Karpas-422 (cell line): ENCODE data around the gene SLC43A2. TPM values are rescaled to one million over a fixed set of nuclear protein-coding genes. Genes with fewer than 3 reads are reported as not detected.

Source experiments
- DNase-seq: peaks from one replicate; pipeline ENCODE4 v3.0.0-alpha.2; 2015
- H2AFZ ChIP-seq: fragments of 200-600 bp; sonication (generic); 2 replicates; pipeline ENCODE4 v1.6.1; 2014; ENCODE audit warnings: antibody characterized with exemption, low read length, mixed read lengths
- H3K27ac ChIP-seq: fragments of 200-600 bp; sonication (generic); 2 replicates; pipeline ENCODE4 v1.5.1; 2014; ENCODE audit warnings: mild to moderate bottlenecking, low read length, moderate library complexity
- H3K27me3 ChIP-seq: fragments of 200-600 bp; sonication (generic); 2 replicates; pipeline ENCODE4 v1.6.1; 2014; ENCODE audit warnings: low read length, mixed read lengths
- H3K36me3 ChIP-seq: fragments of 200-600 bp; sonication (generic); 2 replicates; pipeline ENCODE4 v1.6.1; 2014; ENCODE audit warnings: low read length, mixed read lengths; ENCODE audit not compliant: insufficient read depth
- H3K4me1 ChIP-seq: fragments of 200-600 bp; sonication (generic); 2 replicates; pipeline ENCODE4 v1.6.1; 2014; ENCODE audit warnings: mild to moderate bottlenecking, low read length, mixed read lengths
- H3K4me2 ChIP-seq: fragments of 200-600 bp; sonication (generic); 2 replicates; pipeline ENCODE4 v1.6.1; 2014; ENCODE audit warnings: low read length, low read depth, mild to moderate bottlenecking; ENCODE audit not compliant: poor library complexity, severe bottlenecking
- H3K4me3 ChIP-seq: fragments of 200-600 bp; sonication (generic); 2 replicates; pipeline ENCODE4 v1.5.1; 2014; ENCODE audit warnings: mild to moderate bottlenecking, antibody characterized with exemption, low read length, mixed read lengths
- H3K79me2 ChIP-seq: fragments of 200-600 bp; sonication (generic); 2 replicates; pipeline ENCODE4 v1.6.1; 2014; ENCODE audit warnings: mild to moderate bottlenecking, low read length, mixed read lengths
- H3K9ac ChIP-seq: fragments of 200-600 bp; sonication (generic); 2 replicates; pipeline ENCODE4 v1.6.0; 2014; ENCODE audit warnings: low read length
- H3K9me2 ChIP-seq: fragments of 200-600 bp; sonication (generic), shearing (Covaris generic); replicated peaks from 2 replicates; pipeline ENCODE4 v1.6.0; 2014; ENCODE audit warnings: mild to moderate bottlenecking, low read length, moderate library complexity; ENCODE audit not compliant: insufficient read depth
- H3K9me3 ChIP-seq: fragments of 300-700, 200-600 bp; sonication (generic); 2 replicates; pipeline ENCODE4 v1.6.1; 2014; ENCODE audit warnings: low read length, mixed read lengths
- H4K20me1 ChIP-seq: fragments of 200-600 bp; sonication (generic); 2 replicates; pipeline ENCODE4 v1.6.1; 2014; ENCODE audit warnings: mild to moderate bottlenecking, antibody characterized with exemption, low read length, low read depth; ENCODE audit not compliant: insufficient read depth
- total RNA-seq: library from RNA; depleted of rRNA; stranded (reverse); fragments of >200 nt; shearing (Covaris generic); gene quantifications from 2 replicates; pipeline ENCODE4 v1.2.3, GENCODE V29; 2014; ENCODE audit warnings: low replicate concordance

Gene SLC43A2
- total RNA-seq, 1 experiment from 2014 or later: 10.0 TPM

DNA sequence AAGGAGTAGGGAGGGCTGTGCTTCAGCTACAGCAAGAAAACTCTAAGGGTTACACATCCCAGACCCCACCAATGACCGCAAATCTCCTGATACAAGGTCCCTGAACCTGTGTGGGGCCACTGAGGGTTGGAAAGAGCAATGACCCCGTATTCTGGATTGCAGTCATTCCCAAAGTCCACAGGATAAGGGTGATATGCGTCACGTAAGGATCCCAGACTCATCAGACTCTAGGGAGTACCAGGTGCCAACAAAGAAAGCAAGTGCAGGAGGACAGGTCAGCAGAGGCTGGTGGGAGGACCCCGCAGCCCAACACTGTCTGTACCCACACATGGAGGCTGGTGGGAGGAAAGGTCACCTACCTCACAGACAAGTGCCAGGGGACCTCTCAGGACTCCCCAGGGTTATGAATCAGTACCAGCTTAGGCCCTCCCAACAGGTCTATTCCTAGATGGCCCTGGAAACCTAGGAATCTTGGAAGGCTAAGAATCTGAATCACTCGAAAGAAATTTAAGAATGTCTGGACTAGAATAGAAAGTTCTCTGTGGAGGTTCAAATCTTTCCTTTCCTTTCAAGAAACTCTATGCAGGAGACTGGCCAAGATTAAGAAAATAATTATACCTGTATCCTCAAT is 82.2 kb downstream of the SLC43A2 start:
- Histone ChIP-seq H3K9me3 (no peaks in the 10 kb centered on the region), H3K79me2 (peaks cover 3% of the 10 kb centered on the region; the same call in 1 of the 2 replicates), H3K9ac (no peak overlapping the region), H3K4me2 (no peak overlapping the region), H4K20me1 (no peaks in the 10 kb centered on the region), H3K4me3 (no peak overlapping the region), H2AFZ (no peak overlapping the region), H3K9me2 (no peaks in the 10 kb centered on the region), H3K27me3 (no peaks in the 10 kb centered on the region), H3K4me1 (no peaks in the 10 kb centered on the region), H3K36me3 (peaks cover 2% of the 10 kb centered on the region), H3K27ac (no peak overlapping the region)
- no peak for DNase-seq

DNA sequence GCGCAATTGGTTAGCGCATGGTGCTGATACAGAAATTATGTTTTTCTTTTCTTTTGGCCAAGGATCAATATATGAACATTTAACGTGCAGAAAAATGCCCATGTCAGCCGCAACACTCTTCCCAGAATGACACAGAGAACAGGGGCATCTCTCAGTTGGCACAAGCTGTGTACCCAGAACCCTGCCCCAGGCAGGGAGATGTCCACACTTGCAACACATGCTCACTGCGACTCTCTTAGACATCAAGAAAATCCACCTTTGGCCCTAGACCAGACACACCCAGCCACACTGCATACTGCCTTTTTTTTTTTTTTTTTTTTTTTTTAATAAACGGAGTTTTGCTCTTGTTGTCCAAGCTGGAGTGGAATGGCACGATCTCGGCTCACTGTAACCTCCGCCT is 83.0 kb downstream of the SLC43A2 start:
- Histone ChIP-seq H3K4me2 (no peak overlapping the region), H3K4me1 (no peaks in the 10 kb centered on the region), H3K9me2 (no peaks in the 10 kb centered on the region), H3K9ac (no peak overlapping the region), H4K20me1 (no peaks in the 10 kb centered on the region), H3K9me3 (no peaks in the 10 kb centered on the region), H2AFZ (no peak overlapping the region), H3K79me2 (peaks cover 3% of the 10 kb centered on the region; the same call in 1 of the 2 replicates), H3K36me3 (peaks cover 4% of the 10 kb centered on the region), H3K27me3 (no peaks in the 10 kb centered on the region), H3K27ac (no peak overlapping the region), H3K4me3 (no peak overlapping the region)
- DNase-seq: no peak

DNA sequence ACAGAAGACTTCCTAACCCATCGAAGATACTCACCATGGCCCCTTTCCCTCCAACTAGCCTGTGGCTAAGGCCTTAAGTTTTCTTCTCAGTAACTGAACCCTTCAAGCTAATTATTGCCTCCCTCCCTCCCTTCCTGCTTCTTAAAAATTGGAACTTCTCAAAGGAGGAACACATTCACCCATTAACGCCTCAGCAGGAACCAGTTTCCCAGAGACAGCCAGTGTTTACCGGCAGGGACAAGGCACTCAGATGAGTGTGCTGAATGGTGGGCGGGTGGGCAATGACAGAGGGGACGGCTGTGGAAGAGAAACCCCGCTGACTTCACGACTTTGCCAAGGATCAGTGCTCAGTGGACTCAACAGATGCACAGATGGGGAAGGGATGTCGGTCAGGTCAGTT is 86.3 kb downstream of the SLC43A2 start:
- H3K9me3 ChIP-seq: no peaks in the 10 kb centered on the region
- H3K79me2 ChIP-seq: peaks cover 3% of the 10 kb centered on the region; the same call in 1 of the 2 replicates
- H4K20me1 ChIP-seq: no peaks in the 10 kb centered on the region
- H2AFZ ChIP-seq: no peak overlapping the region
- no peaks in the 10 kb centered on the region for H3K27me3 ChIP-seq
- no peak for DNase-seq
- no peak overlapping the region for H3K4me2 ChIP-seq
- peaks cover 19% of the 10 kb centered on the region; the same call in 1 of the 2 replicates for H3K36me3 ChIP-seq
- H3K4me1 ChIP-seq: no peaks in the 10 kb centered on the region
- H3K9me2 ChIP-seq: no peaks in the 10 kb centered on the region
- no peak overlapping the region for H3K9ac ChIP-seq
- H3K4me3 ChIP-seq: no peak overlapping the region
- no peak overlapping the region for H3K27ac ChIP-seq

DNA sequence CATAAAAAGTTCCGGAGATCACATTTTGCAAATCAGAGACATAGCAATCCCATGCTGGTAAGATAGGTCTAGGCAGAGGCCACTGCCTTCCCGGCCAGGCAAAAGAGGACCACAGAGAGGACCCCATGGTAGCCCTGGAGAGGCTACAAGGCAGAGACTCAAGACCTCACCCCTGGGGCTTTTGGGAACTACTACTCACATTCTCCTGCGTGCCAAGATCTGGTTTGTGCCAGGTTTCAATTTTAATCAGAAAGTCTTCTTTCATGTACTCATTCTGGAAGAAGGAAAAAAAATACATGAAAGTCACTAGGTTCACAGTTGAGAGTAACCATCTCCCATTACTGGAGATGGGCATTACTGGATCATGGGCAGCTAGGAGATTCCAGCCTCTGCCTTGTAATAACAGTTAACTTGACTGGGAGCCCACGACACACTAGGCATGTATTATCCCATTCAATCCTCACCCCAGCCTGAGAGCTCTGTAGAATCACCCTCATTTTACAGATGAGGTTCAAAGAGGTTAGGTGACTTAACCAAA is 87.2 kb downstream of the SLC43A2 start:
- no peaks in the 10 kb centered on the region for H3K9me3 ChIP-seq
- no peaks in the 10 kb centered on the region for H3K9me2 ChIP-seq
- H4K20me1 ChIP-seq: no peaks in the 10 kb centered on the region
- no peak overlapping the region for H3K27ac ChIP-seq
- no peaks in the 10 kb centered on the region for H3K27me3 ChIP-seq
- H3K4me3 ChIP-seq: no peak overlapping the region
- DNase-seq: no peak
- peaks cover 3% of the 10 kb centered on the region; the same call in 1 of the 2 replicates for H3K79me2 ChIP-seq
- H2AFZ ChIP-seq: no peak overlapping the region
- no peaks in the 10 kb centered on the region for H3K4me1 ChIP-seq
- no peak overlapping the region for H3K9ac ChIP-seq
- no peak overlapping the region for H3K4me2 ChIP-seq
- H3K36me3 ChIP-seq: peaks cover 19% of the 10 kb centered on the region; the same call in 1 of the 2 replicates

DNA sequence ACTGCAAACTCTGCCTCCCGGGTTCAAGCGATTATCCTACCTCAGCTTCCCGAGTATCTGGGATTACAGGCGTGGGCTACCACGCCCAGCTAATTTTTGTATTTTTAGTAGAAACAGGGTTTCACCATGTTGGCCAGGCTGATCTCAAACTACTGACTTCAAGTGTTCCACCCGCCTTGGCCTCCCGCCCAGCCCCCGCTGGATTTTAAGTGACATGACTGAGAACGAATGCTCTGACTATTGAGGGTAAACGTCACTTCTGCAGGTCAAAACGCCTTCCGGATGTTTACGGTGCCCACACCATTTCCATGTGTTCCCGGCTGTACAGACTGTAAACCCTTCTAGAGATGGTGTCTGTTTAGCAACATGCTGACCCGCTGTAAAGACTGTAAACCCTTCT is 88.8 kb downstream of the SLC43A2 start:
- no peaks in the 10 kb centered on the region for H3K4me1 ChIP-seq
- no peak for DNase-seq
- H3K27me3 ChIP-seq: no peaks in the 10 kb centered on the region
- no peaks in the 10 kb centered on the region for H3K9me3 ChIP-seq
- no peak overlapping the region for H2AFZ ChIP-seq
- peaks cover 19% of the 10 kb centered on the region; the same call in 1 of the 2 replicates for H3K36me3 ChIP-seq
- no peak overlapping the region for H3K9ac ChIP-seq
- no peak overlapping the region for H3K27ac ChIP-seq
- H3K9me2 ChIP-seq: no peaks in the 10 kb centered on the region
- H3K4me2 ChIP-seq: no peak overlapping the region
- H4K20me1 ChIP-seq: no peaks in the 10 kb centered on the region
- peaks cover 3% of the 10 kb centered on the region; the same call in 1 of the 2 replicates for H3K79me2 ChIP-seq
- H3K4me3 ChIP-seq: no peak overlapping the region

DNA sequence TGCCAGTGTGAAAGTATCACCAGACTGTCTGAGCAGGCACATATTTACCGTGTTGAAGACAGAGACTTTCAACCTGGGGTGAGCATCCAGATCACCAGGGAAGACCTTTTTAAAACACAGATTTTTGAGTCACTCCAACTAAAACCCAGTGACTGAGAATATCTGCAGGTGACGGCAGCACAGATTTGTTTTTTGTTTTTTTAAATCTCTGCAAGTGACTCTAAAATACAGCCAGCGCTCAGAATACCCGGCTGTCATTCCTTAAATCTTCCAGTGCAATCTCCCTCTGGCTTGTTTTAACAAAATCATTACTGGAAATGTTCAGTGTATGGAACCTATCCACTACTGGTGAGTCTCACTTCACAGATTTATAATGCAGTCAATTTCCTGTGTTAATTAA is 92.9 kb downstream of the SLC43A2 start:
- peaks cover 28% of the 10 kb centered on the region; the same call in 1 of the 2 replicates for H3K36me3 ChIP-seq
- H3K27ac ChIP-seq: no peak overlapping the region

DNA sequence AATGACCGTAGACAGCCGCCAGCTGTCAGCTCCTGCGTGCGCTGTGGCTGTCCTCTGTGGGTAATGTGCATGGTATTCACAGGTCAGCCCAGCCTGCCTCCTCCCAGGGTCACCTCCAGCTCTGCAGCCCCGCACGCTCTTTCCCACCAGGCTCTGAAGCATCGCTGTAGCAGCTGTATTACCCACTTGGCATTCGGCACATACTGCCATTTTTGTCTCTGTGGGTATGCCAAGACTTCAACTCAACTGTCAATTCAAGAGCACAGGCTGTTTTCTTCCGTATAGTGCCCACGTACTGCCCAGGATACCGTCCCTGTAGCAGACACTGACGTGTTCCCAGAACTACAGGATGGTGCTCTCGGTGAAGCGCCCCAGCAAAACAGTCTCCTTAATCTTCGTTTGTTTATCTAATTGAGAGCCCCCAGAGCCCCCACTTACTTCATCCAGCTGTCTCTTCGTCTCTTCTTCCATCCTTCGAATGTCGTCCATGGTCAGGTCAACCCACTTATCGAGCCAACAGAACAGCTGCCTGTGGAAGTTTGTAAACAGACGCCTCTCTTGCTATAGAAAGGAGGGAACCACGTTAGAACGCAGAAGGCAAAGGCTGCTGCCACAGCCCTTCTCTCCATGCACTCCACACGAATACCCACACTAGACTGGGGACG is 94.8 kb downstream of the SLC43A2 start:
- Histone ChIP-seq H3K9me3 (no peaks in the 10 kb centered on the region), H2AFZ (no peak overlapping the region), H3K4me1 (no peaks in the 10 kb centered on the region), H4K20me1 (no peaks in the 10 kb centered on the region), H3K4me3 (no peak overlapping the region), H3K27me3 (no peaks in the 10 kb centered on the region), H3K27ac (no peak overlapping the region), H3K79me2 (no peaks in the 10 kb centered on the region), H3K9me2 (no peaks in the 10 kb centered on the region), H3K9ac (no peak overlapping the region), H3K4me2 (no peak overlapping the region), H3K36me3 (peaks cover 27% of the 10 kb centered on the region)
- no peak for DNase-seq

More for the DNA sequence above, 92.9 kb downstream of the SLC43A2 start:
- H4K20me1 ChIP-seq: no peaks in the 10 kb centered on the region
- H3K9me3 ChIP-seq: no peaks in the 10 kb centered on the region
- H2AFZ ChIP-seq: no peak overlapping the region
- H3K4me1 ChIP-seq: no peaks in the 10 kb centered on the region
- no peak for DNase-seq
- H3K4me2 ChIP-seq: no peak overlapping the region
- no peak overlapping the region for H3K4me3 ChIP-seq
- no peaks in the 10 kb centered on the region for H3K79me2 ChIP-seq
- no peak overlapping the region for H3K9ac ChIP-seq
- no peaks in the 10 kb centered on the region for H3K27me3 ChIP-seq
- no peaks in the 10 kb centered on the region for H3K9me2 ChIP-seq

DNA sequence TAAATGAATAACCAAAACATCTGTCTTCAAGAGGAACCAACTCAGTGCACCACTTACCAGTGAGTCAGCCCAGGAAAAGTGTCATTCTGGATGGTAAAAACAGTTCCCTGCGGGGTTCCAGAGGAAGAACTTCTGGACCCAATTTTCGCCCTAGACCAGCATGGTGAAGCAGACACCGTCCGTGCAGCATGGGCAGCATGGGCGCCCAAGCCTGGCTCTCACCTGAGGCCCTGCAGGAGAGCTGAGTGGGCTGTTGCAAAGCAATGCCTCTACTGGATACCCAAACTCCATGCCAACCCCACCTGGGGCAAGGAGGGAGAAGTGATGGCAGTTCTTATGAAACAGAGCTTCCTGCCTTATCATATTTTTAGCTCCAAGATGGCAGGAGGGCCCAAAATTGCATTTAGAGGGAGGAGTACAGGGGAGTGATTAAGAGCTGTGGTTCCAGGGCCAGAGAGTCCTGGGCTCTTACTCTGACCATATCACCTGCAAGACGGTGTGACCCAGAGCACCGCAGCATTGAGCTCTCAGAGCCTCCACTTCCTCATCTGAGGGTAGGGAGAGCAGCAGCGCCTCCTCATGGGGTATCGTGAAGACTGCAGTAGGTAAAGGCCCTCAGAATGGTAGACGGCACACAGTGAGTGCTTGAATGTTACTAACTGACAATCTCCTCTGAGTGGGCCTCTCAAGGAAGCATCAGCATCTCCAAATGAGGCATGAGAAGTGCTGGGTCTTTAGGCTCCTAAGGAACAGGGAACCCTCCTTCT is 95.6 kb downstream of the SLC43A2 start:
- peak; percentile 82 for DNase-seq
- peaks cover 19% of the 10 kb centered on the region for H3K36me3 ChIP-seq
- H4K20me1 ChIP-seq: no peaks in the 10 kb centered on the region

More for the DNA sequence above, 95.6 kb downstream of the SLC43A2 start:
- Histone ChIP-seq H3K9me3 (no peaks in the 10 kb centered on the region), H3K9me2 (no peaks in the 10 kb centered on the region), H3K4me1 (no peaks in the 10 kb centered on the region), H3K4me3 (no peak overlapping the region), H3K79me2 (no peaks in the 10 kb centered on the region), H3K9ac (no peak overlapping the region), H3K27me3 (no peaks in the 10 kb centered on the region), H2AFZ (no peak overlapping the region), H3K4me2 (no peak overlapping the region), H3K27ac (no peak overlapping the region)
